ENCODE results near the gene ZCCHC10.
"Not testable (repeated sequence)": the region's sequence is repeated elsewhere in the genome, so short reads cannot be mapped to it uniquely, and the experiment has no call there.

ZCCHC10 gene

DNA sequence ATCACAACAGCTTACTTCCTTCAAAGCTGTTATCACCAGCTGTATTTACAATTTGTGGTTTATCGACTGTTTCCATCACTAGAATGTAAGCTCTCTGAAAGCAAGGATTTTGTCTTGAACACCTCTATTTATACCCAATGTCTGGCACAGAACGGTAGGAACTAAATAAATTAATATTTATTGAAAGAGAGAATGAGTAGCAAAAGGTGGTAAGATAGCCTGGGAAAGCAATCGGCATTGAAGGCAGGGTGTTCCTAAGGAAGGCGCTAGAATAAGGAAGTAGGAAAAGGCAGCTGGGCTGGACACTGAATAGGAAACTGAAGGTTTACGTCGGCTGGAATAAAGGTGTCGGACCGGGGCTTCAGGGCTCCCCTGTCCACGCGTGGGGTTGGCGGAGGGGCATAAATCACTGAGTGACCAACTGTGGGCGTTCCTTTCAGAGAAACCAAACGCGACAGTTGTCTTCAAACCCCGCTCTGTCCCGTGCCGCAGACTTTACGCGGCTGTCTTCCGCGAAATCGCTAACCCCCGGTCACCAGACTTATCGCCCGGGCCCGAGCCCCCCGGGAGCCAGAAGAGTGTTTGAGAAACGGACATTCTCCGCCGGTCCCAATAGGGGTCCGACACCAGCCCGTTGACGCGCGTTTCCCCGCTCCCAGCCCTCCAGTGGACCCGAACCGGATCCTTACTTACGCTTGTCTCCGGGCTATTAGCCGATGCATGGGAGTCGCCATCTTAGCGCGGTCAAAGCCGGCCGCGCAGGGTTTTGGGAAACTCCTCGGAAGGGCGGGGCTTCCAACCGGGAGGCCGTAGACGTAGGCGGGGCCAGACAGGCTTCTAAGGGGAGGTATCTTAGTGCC lies at the start of gene ZCCHC10:
Gene ZCCHC10 (minus strand): TSS at position 746 of the 860 bp plus-strand sequence. CDS start 12 bp downstream, at position 734.
- DNase-seq (ENCODE audit: low read depth in 2 of 2) = peak; percentile 80 to 82

DNA sequence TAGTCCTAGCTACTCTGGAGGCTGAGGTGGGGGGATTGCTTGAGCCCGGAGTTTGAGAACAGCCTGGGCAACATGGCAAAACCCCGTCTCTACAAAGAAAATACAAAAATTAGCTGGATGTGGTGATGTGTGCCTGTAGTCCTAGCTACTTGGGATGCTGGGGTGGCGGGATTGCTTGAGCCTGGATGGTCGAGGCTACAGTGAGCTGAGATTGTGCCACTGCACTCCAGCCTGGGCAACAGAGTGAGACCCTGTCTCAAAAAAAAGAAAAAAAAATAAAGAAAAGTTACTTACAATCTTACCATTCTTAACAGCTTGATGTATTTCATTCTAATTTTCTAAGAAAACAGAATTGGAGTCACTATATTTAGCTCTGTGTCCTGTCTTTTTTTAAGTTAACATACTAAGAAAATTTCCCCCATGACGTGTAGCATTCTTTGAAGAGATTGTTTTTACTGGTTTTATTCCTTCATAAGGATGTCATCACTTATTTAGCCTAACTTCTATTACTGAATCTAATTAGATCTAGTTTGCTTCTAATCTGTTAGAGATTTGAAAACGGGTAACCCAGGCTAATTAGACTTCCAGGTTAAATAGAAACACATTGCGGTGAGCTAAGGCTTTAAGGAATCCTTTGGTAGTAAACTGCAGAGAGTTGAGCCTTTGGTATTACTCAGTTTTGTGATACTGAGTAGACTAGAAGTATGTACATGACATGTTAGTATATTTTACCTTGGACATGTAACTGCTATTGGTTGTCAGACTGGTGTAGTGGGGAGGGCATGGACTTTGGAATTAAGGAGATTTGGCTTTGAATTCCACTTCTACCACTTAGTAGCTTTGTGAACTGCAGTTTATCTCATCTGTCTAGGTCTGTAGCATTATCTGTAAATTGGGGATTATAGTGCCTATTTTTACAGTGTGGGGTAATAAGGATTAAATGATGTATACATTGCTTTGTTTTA lies 49.5 kb upstream of the ZCCHC10 start:
- no peak for DNase-seq (ENCODE audit: low read depth in 2 of 2)

DNA sequence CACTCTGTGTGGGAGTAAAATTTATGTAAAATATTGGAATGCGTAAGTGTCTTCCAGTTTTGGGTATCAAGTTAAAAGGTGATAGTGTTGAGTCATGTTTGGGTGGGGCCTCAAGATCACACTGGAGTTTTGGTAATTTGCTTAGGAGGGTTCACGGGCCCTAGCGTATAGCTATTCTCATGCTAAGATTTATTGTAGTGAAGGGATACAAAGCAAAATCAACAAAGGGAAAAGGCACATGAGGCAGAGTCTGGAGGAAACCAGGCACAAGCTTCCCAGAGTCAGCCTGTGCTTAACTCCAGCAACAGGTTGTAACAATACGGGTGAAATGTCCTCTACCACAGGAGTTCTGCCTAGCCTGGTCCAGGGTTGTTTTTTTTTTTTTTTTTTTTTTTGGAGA lies 45.7 kb upstream of the ZCCHC10 start:
- DNase-seq (ENCODE audit: low read depth in 2 of 2) = no peak

DNA sequence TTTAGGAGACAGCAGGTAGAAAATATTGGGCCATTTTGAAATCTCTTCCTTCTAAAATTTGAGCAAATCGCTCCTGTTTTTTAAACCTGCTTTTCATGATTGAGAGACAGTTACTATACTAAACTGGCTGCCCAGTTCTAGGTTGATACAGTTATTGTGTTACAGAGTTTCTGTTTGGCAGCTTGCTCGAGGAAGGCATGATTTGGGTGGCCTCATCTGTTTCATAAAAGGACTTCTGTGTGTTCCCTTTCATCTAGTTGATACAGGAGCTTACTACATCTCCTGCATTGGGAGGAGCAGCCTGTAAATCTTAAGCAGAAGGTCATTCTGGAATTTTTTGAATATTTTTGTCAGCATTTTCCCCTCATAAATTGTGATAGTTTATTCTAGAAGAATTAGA lies 39.7 kb upstream of the ZCCHC10 start:
- DNase-seq (ENCODE audit: low read depth in 2 of 2) = no peak

DNA sequence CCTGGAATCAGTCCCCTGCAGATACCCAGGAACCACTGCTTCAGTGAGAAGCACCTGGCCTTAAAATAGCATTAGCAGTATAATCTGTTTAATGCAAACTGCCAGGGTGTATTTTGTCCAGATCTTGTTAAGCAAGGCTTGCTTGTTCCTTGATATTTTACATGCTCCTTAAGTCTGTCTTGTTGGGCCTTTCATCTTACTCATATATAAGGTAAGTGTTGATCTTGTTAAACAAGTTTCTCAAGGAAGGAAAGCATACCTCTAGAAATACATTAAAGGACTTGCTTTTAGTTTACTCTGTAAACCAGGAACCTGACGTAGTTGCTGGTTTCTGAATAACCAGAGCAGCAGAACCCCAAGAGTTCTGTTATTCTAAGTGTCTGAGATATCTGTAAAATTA lies 39.1 kb upstream of the ZCCHC10 start:
- no peak for DNase-seq (ENCODE audit: low read depth in 2 of 2)

DNA sequence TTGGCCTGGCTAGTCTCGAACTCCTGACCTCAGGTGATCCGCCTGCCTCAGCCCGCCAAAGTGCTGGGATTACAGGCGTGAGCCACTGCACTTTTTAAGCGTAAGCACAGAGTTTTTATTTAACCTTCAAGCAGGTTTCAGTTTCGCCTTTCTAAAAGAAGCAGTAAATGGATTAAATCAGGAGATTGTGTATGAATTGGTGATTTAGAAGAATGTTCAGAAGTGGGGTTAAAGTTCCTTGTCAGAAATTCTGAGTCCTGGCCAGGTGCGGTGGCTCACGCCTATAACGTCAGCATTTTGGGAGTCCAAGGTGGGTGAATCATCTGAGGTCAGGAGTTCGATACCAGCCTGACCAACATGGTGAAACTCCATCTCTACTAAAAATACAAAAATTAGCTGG lies 37.6 kb upstream of the ZCCHC10 start:
- DNase-seq (ENCODE audit: low read depth in 2 of 2) = no peak

DNA sequence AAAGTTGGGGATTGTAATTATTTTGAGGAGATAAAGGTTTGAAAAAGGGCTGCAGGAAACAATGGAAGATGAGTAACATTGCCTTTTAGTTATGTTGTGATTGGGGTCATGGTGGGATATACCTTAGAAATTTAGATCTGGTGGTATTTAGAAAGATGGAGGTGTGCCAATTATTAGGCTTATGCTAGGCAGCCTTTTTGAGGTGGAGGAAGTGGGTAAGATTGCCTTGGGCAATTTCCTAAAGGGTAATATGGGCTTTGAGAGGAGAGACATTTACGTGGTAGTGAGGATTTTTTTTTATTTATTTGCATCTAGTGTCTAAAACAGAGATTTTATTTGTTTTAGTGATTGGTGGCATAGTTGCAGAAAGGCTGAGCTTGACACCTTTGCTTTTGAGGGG lies 35.9 kb upstream of the ZCCHC10 start:
- no peak for DNase-seq (ENCODE audit: low read depth in 2 of 2)

DNA sequence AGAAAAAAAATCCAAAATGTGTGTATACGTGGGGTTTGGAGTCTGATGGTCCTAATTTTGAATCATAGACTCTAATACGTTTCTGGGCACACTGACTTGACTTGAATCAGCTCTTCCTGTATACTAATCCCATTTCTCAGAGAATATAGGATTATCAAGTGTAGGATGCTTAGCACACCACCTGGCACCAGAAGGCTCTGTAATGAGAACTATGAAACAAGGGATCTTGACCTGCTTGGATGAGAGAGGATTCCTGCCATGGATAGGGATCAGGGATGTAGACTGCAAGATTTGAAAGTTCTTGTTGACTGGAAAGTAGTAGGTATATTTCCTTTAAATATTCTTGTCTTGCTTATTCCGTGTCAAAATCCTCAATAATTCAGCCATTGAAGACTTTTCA lies 33.3 kb upstream of the ZCCHC10 start:
- no peak for DNase-seq (ENCODE audit: low read depth in 2 of 2)

DNA sequence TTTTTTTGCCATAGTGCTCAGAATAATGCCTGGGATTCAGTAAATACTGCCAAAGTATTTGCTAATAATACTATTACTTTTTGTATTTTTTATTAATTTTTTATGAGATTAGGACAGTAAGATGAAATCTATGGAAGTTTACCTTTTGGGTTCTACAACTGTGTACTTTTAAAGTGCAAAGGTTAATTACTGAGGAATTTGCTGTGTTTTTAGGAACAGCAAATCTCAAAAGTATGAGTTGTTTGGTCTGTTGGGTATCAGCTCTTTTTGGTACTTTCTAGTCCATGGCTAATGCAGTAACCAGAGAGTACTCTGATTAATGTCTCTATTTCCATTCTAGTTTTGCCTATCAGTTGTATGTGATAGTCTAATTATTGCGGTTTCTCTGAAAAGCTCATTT lies 30.5 kb upstream of the ZCCHC10 start:
- DNase-seq (ENCODE audit: low read depth in 2 of 2) = no peak

DNA sequence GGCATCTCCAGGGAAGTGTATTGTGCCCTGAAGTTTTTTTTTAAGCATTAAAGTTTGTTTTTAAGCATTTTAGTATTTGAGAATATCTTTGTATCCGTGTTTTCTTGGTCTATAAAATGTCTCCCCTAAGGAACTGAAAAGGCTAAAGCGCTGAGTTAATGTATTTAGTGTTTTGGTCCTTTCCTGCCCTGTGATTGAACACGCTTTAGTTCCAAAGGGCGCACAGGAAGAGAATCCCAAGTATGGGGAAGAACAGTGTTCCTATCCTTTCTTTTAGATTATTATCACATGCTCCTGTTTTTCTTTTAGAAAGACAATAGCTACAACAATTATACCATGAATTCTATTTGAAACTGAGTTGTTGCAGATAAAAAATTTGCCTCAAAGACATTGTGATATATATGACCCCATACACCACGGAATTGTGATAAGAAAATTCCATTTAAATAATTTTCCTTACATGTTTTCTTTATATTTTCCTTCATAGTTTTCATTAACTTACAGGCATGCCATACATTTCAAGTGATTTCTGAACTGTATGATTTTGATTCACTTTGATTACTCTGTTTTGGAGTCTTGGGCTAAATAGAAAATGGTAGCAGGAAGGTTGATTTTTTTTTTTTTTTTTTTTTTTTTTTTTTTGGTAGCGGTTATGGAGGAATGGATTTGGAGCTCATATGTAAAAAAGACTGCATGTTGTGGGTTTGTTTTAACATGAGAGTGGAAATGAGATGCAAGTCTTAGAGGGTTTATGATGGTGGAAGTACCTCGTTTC lies 28.5 kb upstream of the ZCCHC10 start:
- no peak for DNase-seq (ENCODE audit: low read depth in 2 of 2)

DNA sequence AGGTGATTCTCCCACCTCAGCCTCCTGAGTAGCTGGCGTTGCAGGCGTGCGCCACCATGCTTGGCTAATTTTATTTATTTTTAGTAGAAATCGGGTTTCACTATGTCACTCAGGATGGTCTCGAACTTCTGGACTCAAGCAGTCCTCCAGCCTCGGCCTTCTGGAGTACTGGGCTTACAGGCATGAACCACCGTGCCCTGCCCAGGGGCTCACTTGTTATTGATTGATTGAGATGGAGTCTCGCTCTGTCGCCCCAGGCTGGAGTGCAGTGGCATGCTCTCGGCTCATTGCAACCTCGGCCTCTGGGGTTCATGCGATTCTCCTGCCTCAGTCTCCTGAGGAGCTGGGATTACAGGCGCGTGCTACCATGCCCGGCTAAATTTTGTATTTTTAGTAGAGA lies 27.1 kb upstream of the ZCCHC10 start:
- DNase-seq (ENCODE audit: low read depth in 2 of 2) = no peak

DNA sequence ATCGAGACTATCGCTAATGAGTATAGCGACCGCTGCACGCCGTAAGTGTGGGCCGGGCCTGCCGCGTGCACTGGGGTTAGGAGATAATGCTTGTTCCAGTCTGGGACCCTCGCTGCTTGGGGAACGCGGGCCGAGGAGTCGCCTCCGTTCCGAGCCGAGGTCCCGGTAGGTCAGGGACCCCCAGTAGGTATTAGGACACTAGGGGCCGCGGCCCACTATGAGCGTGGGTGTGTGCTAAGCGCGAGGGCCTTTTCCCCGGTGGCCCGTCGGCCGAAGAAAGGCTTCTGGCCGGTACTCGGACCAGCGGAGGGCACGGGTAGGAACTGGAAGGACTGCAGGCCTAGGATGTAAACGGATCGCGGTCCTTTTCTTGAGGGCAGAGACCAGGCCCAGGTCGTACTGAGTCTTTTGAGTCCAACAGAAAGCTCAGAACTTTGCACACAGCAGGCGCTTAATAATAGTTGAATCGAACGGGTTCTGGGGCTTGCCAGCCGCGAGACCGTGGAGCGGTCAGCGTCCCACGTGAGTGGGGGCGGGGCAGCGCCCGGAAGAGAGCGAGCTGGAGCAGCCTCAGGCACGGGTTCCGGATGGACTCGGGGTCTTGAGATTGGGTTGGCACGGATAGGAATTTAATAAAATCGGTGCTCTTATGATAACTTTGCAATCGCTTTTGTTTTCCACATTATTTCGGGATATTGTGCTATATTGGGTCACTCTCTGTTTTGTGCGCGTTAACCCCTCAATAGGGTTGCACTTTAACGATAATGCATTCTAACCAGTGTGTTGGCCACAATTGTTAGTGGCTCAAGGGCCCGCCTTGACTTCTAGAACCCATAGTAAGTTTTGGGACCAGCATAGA lies 26.2 kb upstream of the ZCCHC10 start:
- DNase-seq (ENCODE audit: low read depth in 2 of 2) = peak; percentile 15 to 28

DNA sequence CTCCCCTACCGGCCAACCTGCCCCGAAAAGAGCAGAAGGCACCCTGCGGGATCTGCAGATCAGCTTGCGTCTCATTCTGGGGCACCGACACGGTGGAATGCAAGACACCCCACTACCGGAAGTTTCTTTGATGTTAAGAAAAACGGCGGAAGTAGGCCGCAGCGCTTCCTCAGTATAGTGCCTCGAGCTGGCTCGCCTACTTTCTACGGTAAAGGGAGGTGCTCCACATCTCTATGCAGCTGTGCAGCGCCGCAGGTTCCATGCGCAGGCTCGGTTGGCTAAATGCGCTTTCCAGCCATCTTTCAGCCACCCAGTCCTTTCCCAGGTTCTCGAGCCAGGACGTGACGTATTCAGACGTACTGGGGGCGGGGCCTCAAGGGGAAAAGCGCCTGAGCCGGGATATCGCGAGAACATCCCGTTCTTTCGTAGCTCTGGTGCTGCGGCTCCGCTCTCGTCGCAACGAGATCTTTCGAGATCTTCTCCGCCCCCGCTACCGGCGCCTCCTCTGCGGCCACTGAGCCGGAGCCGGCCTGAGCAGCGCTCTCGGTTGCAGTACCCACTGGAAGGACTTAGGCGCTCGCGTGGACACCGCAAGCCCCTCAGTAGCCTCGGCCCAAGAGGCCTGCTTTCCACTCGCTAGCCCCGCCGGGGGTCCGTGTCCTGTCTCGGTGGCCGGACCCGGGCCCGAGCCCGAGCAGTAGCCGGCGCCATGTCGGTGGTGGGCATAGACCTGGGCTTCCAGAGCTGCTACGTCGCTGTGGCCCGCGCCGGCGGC lies 25.4 kb upstream of the ZCCHC10 start, which contains the start of gene HSPA4:
Gene HSPA4 (plus strand): TSS at position 472 of the 775 bp plus-strand sequence. CDS start 238 bp downstream, at position 710.
- peak; percentile 91 to 92 for DNase-seq (ENCODE audit: low read depth in 2 of 2)

DNA sequence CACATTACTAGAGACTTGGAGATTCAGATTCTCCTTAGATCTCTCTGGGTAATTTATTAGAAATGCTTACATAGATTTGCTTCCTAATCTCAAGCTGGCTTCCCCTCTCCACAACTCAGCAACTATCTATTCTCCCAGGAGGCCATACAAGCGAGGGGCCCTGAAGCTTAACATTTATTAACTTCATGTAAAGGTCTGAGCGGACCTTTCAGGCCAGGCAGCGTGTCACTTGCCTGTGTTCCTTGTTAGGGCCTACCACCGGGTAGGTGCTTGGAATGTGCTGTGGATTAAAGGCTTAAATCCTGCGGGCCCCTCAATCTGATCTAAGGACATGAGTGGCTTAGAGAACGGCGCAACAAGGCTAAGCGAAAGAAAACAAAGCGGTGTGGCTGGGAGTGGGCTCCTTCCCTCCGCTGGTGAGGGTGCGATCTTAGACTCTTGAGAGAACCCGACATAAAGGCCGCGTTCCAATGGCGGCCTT lies 24.8 kb upstream of the ZCCHC10 start:
- DNase-seq (ENCODE audit: low read depth in 2 of 2) = no peak

DNA sequence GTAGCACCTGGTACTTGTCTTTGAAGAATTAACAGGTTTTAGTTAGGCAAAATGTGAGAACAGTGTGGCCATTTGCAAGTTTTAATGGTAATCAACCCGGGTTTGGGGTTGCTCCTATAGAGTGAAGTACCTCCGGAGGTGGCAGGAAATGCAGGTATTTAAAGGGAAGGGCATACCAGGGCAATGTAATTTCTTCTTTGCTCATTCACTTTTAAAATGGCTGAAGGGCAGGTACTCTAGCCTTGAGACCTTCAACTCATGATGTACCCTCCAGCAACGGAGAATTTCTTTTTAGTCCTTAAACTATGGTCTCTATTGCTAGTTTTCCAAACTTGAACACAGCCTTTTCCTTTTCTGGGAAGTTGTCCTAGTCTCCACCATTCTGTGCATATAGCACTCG lies 24.2 kb upstream of the ZCCHC10 start:
- no peak for DNase-seq (ENCODE audit: low read depth in 2 of 2)

DNA sequence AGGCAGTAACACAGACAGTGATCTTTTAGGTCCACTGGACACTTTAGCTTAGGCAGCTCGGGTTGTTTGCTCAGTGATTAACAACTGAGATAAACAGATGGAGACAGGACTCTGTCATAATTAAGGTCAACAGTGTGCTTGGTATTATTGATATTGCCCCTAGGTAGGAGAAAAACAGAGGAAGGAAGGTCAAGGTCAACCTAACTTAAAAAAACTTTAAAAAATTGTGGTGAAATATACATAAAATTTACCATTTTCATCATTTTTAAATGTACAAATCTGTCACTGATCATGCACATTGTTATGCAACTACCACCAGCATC lies 23.3 kb upstream of the ZCCHC10 start:
- no peak for DNase-seq (ENCODE audit: low read depth in 2 of 2)

DNA sequence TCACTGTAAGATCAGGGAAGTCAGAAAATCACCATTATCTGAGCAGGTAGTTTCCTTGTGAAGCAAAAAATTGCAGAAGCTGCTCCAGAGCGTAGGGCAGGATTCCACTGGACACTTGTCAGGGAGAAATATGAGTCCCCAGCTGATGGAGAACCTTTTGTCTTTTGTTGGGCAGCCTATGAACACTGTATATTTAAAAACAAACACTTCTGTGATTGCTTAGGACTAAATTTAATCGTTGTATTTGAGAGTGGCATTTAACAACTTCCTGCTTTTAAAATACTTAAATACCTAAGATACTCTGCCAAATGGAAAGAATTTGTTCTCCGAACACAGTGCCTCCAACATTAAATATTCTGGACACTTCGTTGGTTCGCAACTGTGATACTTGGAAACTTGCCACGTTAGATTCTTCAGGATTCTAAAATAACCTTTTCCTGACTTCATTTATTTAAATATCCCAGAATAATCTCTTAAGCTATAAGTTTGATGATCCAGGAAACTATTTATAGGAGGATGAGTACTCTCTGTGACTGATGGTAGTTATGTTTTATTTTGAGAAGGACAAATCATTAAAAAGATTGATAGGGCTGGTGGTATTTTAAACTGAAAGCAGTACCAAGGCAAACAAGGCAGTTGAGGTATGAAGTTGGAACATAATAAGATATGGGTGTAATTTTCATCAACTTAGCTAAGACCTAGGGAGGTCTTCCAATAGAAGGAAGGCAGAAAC lies 22.8 kb upstream of the ZCCHC10 start:
- no peak for DNase-seq (ENCODE audit: low read depth in 2 of 2)

DNA sequence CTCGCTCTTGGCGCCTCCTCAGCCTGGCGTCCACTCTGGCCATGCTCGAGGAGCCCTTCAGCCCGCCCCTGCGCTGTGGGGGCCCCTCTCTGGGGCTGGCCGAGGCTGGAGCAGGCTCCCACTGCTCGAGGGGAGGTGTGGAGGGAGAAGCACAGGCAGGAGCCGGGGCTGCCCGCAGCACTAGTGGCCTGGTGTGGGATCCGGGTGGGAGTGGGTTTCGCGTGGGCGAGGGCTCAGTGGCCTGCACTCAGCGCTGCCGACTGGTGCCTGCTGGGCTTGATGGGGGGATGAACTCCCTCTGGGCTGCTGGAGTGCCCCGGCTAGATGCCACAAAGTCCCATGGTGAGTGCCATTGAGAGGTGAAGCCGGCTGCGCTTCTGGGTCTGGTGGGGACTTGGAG lies 21.1 kb upstream of the ZCCHC10 start:
- no peak for DNase-seq (ENCODE audit: low read depth in 2 of 2)

DNA sequence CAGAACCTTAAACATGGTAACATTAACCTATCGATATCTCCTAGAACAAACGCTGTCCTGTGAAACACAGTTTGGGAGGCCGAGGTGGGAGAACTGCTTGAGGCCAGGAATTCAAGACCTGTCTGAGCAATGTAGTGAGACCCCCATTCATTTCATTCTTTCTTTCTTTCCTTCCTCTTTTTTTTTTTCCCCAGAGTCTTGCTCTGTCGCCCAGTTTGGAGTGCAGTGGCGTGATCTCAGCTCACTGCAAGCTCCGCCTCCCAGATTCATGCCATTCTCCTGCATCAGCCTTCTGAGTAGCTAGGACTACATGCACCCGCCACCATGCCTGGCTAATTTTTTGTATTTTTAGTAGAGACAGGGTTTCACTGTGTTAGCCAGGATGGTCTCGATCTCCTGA lies 20.2 kb upstream of the ZCCHC10 start:
- DNase-seq (ENCODE audit: low read depth in 2 of 2) = not testable (repeated sequence)
